GM13976 (cell line): Measurements from ENCODE around the gene FAM83D.
"Not testable (repeated sequence)": the region's sequence is repeated elsewhere in the genome, so short reads cannot be mapped to it uniquely, and the experiment has no call there.

Experiments
- DNase-seq: peaks from one replicate; pipeline ENCODE4 v3.0.0; 2012; ENCODE audit warnings: low spot score
- CTCF ChIP-seq: IDR thresholded peaks from 2 replicates; pipeline ENCODE4 v1.5.1; 2012; ENCODE audit warnings: borderline replicate concordance, mild to moderate bottlenecking; ENCODE audit not compliant: insufficient read depth; ENCODE audit errors: extremely low read depth, missing control alignments, control extremely low read depth
- in situ Hi-C: fragments of 300-500 bp; cut with MboI; formaldehyde crosslinking; loops from one replicate; pipeline ENCODE4 v1.12.0; 2022; ENCODE audit warnings: low sequenced_read_pairs, mixed read lengths, inconsistent platforms; ENCODE audit not compliant: unreplicated experiment

The FAM83D gene

GRCh38 chr20:38957915-38958485 is 31.8 kb downstream of the FAM83D start:
- in situ Hi-C loops: no loop called here
- DNase-seq: no peak
- TF ChIP-seq CTCF: no peak

- DNase-seq, in situ Hi-C loops: not testable (repeated sequence)
These were observed 34.0 kb downstream of the FAM83D start for GRCh38 chr20:38960187-38960687.

- in situ Hi-C loops: no loop called here
- DNase-seq: no peak
- TF ChIP-seq CTCF: no peak
These were observed 35.4 kb downstream of the FAM83D start for GRCh38 chr20:38961530-38962043.

GRCh38 chr20:38962044-38962927 is 36.1 kb downstream of the FAM83D start, which contains the start of gene DHX35:
Gene DHX35 (plus strand): TSS chr20:38962344. CDS start chr20:38962368, 24 bp downstream.
- in situ Hi-C loops: no loop called here
- TF ChIP-seq CTCF: peak; percentile 34
- peak; percentile 100 for DNase-seq

- DNase-seq: no peak
- in situ Hi-C loops: no loop called here
These were observed 36.7 kb downstream of the FAM83D start for GRCh38 chr20:38962928-38963401.

GRCh38 chr20:38963745-38964144 is 37.5 kb downstream of the FAM83D start:
- in situ Hi-C loops: no loop called here
- no peak for TF ChIP-seq CTCF
- DNase-seq: no peak

More at GRCh38 chr20:38962928-38963401, 36.7 kb downstream of the FAM83D start:
- TF ChIP-seq CTCF: no peak
